ENCODE results near the gene TMA7B.
A peak's percentile ranks its signal among the peaks of the same experiment; 100 is the strongest.

TMA7B gene

DNA sequence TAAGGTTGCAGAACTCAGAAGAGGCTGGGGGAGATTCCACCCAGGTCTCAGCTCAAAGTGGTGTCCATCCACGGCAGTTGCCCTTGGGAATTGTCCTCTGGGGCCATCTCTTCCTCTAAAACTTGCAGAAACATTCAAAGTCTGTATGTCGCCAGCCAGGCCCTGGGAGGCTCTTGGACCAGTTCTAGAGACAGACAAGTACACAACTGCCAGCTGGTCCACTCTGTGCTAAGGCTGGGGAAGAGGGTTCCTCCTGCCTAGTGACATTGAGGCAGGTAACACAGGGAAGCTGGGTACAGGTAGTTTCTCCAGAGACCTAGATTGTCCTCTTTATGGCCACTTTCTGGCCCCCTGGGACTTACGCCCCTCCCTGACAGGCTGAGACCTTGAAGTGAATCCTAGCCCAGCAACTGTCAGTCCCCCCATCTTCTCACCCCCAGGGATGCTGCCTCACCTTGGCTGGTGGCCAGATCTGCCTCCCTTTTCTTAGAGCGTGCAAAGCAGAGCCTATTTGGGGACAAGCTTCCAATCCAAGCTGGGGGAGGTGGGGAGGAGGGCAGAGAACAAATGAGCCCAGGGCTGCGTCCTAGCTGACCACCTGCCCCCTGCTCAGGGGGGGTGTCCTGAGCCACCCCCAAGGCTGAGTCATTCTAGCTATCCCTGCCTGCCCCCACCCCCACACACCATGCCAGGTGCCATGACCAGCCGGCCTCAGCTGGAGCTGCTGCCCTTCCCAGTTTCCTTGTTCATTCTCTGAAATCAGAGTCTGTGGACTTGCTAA, 42.9 kb downstream of the TMA7B start:
- no peak overlapping the region for H3K9ac ChIP-seq
- H3K27ac ChIP-seq = no peak overlapping the region
- H3K9me3 ChIP-seq (ENCODE audit: control insufficient read depth, low read length) = no peaks in the 10 kb centered on the region

DNA sequence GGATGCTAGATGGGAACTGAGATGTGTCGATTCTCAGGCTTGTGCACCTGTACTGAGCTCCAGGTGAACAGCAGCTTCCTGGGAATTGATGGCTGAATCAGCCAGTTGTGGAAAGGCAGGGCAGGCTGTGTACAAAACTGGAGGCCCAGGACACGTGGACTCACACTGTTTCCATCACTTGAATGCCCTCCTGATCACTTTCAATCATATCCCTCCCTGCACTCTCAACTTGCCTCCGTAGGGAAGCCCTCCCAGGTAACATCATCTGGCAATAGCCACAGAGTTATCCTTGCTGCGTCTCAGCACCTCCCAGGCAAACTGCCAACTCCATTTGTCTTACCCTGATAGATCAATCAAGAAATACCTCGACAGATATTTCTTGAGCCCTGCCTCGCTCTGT, 44.6 kb downstream of the TMA7B start:
- Histone ChIP-seq H2AFZ (no peak overlapping the region), H3K9ac (no peak overlapping the region), H3K36me3 (ENCODE audit: control insufficient read depth, insufficient read depth, low read length) (no peaks in the 10 kb centered on the region), H3K4me3 (ENCODE audit: low read depth, low read length) (no peak overlapping the region), H3K9me3 (ENCODE audit: control insufficient read depth, low read length) (no peaks in the 10 kb centered on the region), H3K27me3 (ENCODE audit: control insufficient read depth, insufficient read depth, low read length) (no peaks in the 10 kb centered on the region), H3K79me2 (no peaks in the 10 kb centered on the region), H3K27ac (no peak overlapping the region), H3K4me1 (peaks cover 3% of the 10 kb centered on the region), H3K4me2 (ENCODE audit: low read length) (no peak overlapping the region)
- TF ChIP-seq, protein P1, sequence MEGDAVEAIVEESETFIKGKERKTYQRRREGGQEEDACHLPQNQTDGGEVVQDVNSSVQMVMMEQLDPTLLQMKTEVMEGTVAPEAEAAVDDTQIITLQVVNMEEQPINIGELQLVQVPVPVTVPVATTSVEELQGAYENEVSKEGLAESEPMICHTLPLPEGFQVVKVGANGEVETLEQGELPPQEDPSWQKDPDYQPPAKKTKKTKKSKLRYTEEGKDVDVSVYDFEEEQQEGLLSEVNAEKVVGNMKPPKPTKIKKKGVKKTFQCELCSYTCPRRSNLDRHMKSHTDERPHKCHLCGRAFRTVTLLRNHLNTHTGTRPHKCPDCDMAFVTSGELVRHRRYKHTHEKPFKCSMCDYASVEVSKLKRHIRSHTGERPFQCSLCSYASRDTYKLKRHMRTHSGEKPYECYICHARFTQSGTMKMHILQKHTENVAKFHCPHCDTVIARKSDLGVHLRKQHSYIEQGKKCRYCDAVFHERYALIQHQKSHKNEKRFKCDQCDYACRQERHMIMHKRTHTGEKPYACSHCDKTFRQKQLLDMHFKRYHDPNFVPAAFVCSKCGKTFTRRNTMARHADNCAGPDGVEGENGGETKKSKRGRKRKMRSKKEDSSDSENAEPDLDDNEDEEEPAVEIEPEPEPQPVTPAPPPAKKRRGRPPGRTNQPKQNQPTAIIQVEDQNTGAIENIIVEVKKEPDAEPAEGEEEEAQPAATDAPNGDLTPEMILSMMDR (IDR thresholded peaks at IDR 0.05) = no peak

More for the DNA sequence above, 42.9 kb downstream of the TMA7B start:
- Histone ChIP-seq H2AFZ (no peak overlapping the region), H3K27me3 (ENCODE audit: control insufficient read depth, insufficient read depth, low read length) (no peaks in the 10 kb centered on the region), H3K36me3 (ENCODE audit: control insufficient read depth, insufficient read depth, low read length) (no peaks in the 10 kb centered on the region), H3K4me3 (ENCODE audit: low read depth, low read length) (no peak overlapping the region), H3K79me2 (no peaks in the 10 kb centered on the region), H3K4me2 (ENCODE audit: low read length) (no peak overlapping the region), H3K4me1 (peaks cover 3% of the 10 kb centered on the region)
- TF ChIP-seq, protein P1 (IDR thresholded peaks at IDR 0.05) = no peak

DNA sequence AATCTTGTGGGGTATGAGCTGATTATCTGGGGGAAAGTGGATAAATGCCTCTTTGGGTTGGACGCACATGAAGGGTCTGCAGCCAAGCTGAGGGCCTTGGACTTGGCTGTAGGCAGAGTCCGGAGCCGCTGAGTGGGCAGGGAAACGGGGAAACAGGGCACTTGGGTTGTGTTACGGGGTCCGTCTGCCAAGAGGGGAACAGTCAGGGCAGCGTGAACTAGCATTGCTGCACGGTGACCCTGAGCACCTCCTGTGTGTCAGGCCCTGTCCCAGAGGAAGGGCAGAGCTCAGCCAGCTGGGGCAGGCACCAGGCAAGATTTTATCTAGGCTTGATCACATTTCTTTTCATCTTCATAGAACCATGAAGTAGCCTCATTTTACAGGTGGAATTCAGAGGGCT, 46.4 kb downstream of the TMA7B start:
- H3K79me2 ChIP-seq = no peaks in the 10 kb centered on the region
- H2AFZ ChIP-seq = no peak overlapping the region
- no peak overlapping the region for H3K4me3 ChIP-seq (ENCODE audit: low read depth, low read length)
- peaks cover 3% of the 10 kb centered on the region for H3K4me1 ChIP-seq
- no peak overlapping the region for H3K9ac ChIP-seq
- H3K27me3 ChIP-seq (ENCODE audit: control insufficient read depth, insufficient read depth, low read length) = no peaks in the 10 kb centered on the region
- H3K36me3 ChIP-seq (ENCODE audit: control insufficient read depth, insufficient read depth, low read length) = no peaks in the 10 kb centered on the region
- no peaks in the 10 kb centered on the region for H3K9me3 ChIP-seq (ENCODE audit: control insufficient read depth, low read length)
- TF ChIP-seq, protein P1 (IDR thresholded peaks at IDR 0.05) = no peak
- H3K4me2 ChIP-seq (ENCODE audit: low read length) = peak overlapping the region; percentile 34
- H3K27ac ChIP-seq = no peak overlapping the region

DNA sequence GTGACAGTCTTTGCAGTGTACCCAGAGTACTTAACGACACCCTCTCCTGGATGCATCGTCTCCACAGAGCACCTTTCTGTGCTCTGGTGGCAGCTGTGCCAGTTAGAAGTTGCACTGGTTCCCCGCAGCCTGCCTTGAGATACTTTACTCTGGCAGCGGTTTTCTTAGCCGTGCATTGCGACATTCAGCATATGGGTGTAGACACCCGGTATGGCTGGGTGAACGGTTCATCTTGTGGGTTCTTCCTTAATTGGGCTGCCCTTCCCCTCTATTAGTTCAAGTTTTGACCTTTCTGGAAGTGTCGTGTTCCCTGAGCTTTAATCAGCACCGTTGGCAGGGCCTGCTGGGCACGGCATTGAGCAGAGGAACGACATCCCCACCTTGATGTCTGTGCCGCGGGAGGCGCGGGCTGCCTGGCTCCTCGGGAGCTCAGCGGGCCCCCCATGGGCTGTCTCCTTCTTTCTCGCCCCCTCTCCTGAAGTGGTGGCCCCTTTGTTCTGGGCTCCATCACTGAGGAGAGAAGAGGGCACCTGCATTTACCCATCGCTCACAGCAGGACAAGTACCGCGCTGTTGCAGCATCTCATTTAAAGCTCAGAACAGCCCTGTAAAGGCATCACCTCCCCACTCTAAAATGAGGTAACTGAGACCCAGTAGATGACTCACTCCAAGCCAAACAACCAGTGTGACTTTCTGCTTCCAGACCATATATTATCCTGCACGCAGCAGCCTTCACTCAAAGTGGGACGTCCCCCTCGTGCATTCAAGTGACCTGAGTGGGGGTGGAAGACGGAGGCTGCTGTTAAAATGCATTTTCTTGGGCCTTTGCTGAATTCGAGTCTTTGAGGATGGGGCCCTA, 47.9 kb downstream of the TMA7B start:
- TF ChIP-seq, protein P1 (IDR thresholded peaks at IDR 0.05) = no peak
- no peak overlapping the region for H3K9ac ChIP-seq
- no peaks in the 10 kb centered on the region for H3K27me3 ChIP-seq (ENCODE audit: control insufficient read depth, insufficient read depth, low read length)

More for the DNA sequence above, 47.9 kb downstream of the TMA7B start:
- no peaks in the 10 kb centered on the region for H3K36me3 ChIP-seq (ENCODE audit: control insufficient read depth, insufficient read depth, low read length)
- no peaks in the 10 kb centered on the region for H3K9me3 ChIP-seq (ENCODE audit: control insufficient read depth, low read length)
- H3K27ac ChIP-seq = no peak overlapping the region
- no peak overlapping the region for H2AFZ ChIP-seq
- no peak overlapping the region for H3K4me3 ChIP-seq (ENCODE audit: low read depth, low read length)
- peaks cover 3% of the 10 kb centered on the region for H3K4me1 ChIP-seq
- H3K79me2 ChIP-seq = no peaks in the 10 kb centered on the region
- H3K4me2 ChIP-seq (ENCODE audit: low read length) = no peak overlapping the region

Data from parathyroid adenoma (tissue), 2 donors.